Measurements from ENCODE around the gene CRYBA4.

The CRYBA4 gene

DNA sequence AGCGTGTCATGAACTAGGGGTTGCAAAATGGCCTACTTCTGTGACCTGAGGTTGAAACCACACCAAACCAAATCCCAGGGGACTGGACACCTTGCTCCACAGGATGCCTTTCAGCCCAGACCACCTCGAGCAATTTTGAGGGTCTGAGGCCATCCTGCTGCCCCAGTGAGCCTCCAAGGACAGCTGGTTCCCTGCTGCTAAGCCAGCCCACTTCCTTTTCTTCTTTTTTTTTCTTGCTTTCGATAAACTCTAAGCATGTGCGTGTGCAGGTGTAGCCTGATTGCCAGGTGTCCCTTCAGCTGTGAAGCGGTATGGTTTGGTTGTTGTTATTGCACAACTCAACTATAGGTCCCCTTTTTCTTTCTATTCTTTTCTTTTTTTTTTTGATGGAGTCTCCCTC, 6.6 kb upstream of the CRYBA4 start:
- TF ChIP-seq, protein P1, sequence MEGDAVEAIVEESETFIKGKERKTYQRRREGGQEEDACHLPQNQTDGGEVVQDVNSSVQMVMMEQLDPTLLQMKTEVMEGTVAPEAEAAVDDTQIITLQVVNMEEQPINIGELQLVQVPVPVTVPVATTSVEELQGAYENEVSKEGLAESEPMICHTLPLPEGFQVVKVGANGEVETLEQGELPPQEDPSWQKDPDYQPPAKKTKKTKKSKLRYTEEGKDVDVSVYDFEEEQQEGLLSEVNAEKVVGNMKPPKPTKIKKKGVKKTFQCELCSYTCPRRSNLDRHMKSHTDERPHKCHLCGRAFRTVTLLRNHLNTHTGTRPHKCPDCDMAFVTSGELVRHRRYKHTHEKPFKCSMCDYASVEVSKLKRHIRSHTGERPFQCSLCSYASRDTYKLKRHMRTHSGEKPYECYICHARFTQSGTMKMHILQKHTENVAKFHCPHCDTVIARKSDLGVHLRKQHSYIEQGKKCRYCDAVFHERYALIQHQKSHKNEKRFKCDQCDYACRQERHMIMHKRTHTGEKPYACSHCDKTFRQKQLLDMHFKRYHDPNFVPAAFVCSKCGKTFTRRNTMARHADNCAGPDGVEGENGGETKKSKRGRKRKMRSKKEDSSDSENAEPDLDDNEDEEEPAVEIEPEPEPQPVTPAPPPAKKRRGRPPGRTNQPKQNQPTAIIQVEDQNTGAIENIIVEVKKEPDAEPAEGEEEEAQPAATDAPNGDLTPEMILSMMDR (IDR thresholded peaks at IDR 0.05; ENCODE audit: low read depth, low read length), result no peak
- DNase-seq (ENCODE audit: low read depth, low spot score), result no peak
- no peak overlapping the region for H3K4me3 ChIP-seq (ENCODE audit: low read depth, low read length)
- in situ Hi-C loops (cut with HindIII; ENCODE audit: low sequenced_read_pairs), result no loop called here

DNA sequence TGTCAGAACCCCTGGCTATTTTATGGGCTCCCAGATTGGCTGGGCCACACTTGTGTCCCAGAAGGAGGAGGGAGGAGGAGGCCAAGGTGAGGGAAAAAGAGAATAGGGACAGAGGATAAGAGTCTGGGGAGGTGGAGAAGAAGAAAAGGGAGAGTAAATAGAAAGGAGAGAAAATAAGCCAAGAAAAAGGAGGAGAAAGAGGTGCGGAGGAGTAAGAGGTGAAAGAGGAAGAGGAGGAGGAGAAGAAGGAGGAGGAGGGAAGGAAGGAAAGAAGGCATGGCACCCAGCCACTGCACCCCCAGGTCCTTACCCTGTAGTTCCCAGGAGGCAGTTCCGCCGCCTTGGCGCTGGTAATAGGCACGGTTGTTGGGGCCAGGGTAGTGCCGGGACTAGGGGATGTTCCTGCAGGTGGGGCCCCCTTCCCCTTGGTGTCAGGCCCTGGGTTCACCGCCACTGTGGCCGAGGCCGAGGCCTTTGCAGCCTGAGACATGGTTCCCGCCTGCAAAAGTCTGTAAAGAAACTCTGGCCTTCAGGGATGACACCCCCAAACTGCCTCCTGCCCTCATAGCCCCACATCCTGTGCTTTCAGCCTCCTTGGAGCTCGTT, 5.8 kb upstream of the CRYBA4 start:
- in situ Hi-C loops (cut with HindIII; ENCODE audit: low sequenced_read_pairs), result no loop called here
- TF ChIP-seq, protein P1 (IDR thresholded peaks at IDR 0.05; ENCODE audit: low read depth, low read length), result no peak
- no peak overlapping the region for H3K4me3 ChIP-seq (ENCODE audit: low read depth, low read length)
- DNase-seq (ENCODE audit: low read depth, low spot score), result no peak

DNA sequence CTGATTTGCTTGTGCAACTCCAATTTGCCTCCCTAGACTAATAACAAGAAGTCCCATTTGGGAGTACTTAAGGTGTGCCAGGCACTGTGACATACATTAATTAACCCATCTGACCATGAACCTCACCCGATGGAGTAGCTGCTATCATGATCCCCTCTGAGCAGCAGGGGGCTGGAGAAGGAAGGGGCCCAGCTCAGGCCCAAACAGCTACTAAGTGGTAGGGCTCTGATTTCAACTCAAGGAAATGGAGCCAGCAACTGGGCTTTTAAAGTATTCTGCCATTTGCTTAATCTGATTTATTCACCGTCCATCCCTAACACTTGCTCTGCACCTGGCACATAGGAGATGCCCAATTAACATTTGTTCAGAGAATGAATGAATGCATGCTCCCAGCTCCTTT, 5.1 kb upstream of the CRYBA4 start:
- H3K4me3 ChIP-seq (ENCODE audit: low read depth, low read length), result no peak overlapping the region
- TF ChIP-seq, protein P1 (IDR thresholded peaks at IDR 0.05; ENCODE audit: low read depth, low read length), result no peak
- DNase-seq (ENCODE audit: low read depth, low spot score), result no peak
- in situ Hi-C loops (cut with HindIII; ENCODE audit: low sequenced_read_pairs), result no loop called here

DNA sequence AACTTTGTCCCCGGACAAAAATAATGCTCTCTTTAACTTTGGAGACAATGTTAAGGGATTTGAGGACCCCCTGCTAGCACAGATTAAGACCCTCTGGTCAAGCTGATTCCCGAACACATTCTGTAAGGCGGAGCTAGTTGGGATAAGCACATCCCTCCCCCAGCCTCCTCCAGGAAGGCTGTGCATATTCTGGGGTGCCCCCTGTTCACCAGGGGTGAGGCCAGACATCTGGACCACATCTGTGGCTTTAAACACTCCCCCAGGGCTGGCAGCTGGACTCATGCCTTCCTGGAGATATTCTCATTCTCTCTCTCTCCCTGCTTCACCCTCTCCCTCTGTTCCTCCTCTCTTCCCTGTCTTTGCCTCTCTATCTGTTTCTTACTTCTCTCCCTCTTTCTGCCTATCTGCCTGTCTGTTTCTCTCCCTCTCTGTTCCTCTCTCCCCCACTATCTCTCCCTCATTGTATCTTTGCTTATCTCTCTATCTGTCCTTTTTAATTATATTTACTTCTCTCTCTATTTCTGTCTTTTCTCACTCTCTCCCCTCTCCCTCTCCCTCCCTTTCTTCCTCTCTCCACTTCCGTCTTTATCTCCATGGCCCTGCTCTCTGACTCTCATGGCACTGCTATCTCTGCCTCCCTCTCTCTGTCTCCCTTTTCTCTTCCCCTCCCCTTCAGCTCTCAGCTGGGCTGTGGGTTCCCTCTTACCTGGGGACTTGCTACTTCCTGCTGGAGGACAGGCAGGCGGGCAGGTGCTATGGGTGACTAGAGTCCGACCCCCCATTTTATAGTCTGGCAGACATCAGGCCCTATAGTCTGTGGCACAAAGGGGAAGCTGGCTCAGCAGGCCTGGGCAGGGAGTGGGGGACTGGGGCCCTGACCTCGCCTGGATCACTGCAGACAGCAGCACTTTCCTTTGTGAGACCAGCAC, 4.2 kb upstream of the CRYBA4 start, which contains the start of gene CRYBB1:
CRYBB1 (minus strand) TSS at position 757 of the 929 bp plus-strand sequence. CDS start 1,708 bp downstream, outside the sequence.
- no peak within 1 kb of the TSS for H3K4me3 ChIP-seq (ENCODE audit: low read depth, low read length)
- no peak for DNase-seq (ENCODE audit: low read depth, low spot score)
- TF ChIP-seq, protein P1 (IDR thresholded peaks at IDR 0.05; ENCODE audit: low read depth, low read length), result no peak
- in situ Hi-C loops (cut with HindIII; ENCODE audit: low sequenced_read_pairs), result no loop called here

DNA sequence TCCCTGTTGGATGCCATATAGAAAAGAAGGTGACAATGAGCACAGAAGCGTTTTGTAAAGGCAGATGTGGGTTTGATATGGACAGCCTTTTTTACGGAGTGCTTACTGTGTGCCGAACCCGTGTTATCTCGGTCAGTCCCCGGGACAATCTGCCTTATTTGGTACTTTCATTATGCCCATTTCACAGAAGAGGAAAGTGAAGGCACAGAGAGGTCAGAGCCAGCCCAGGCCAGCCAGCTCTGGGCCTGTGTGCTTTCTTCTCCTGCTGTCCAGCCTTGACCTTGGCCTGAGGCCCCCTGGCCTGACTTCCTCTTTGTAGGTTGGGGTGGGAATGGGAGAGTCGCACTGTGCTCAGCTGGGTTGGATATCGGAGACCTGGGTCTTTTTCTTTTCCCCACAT, 3.3 kb upstream of the CRYBA4 start:
- no peak for DNase-seq (ENCODE audit: low read depth, low spot score)
- H3K4me3 ChIP-seq (ENCODE audit: low read depth, low read length), result no peak overlapping the region
- TF ChIP-seq, protein P1 (IDR thresholded peaks at IDR 0.05; ENCODE audit: low read depth, low read length), result no peak
- in situ Hi-C loops (cut with HindIII; ENCODE audit: low sequenced_read_pairs), result no loop called here

DNA sequence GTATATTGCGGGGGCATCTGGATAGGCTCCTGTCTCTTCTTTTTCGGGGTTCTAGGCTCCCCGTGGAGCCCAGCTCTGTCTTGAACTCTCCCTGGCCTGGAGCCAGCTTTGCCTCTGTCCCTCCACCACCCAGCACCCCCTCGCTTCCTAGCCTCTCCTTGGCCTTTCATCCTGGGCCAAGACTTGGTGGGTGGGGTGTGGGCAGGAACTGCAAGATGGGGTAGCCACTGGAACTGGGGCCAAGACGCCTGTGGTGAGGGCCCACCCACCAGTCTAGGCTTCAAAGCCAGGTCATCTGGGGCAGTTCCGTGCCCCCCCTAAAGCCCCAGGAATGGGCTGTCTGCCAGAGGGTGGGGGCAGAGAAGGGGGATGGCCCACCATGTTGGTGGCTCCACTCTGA, 2.3 kb upstream of the CRYBA4 start:
- in situ Hi-C loops (cut with HindIII; ENCODE audit: low sequenced_read_pairs), result no loop called here

More for the DNA sequence above, 2.3 kb upstream of the CRYBA4 start:
- DNase-seq (ENCODE audit: low read depth, low spot score), result no peak
- TF ChIP-seq, protein P1 (IDR thresholded peaks at IDR 0.05; ENCODE audit: low read depth, low read length), result no peak
- no peak overlapping the region for H3K4me3 ChIP-seq (ENCODE audit: low read depth, low read length)

All from astrocyte of the spinal cord (primary cell).